ENCODE results near the gene ADORA2A. TPM values are rescaled to one million over a fixed set of nuclear protein-coding genes. Genes with fewer than 3 reads are reported as not detected.

Gene ADORA2A
- total RNA-seq, 3 donors from 2014 or later, result 44.6 to 57.1 (median 51.1) TPM

GRCh38 chr22:24408630-24409029 lies 18.8 kb upstream of the ADORA2A start:
- Mint-ChIP-seq H3K9me3 (no peaks in the 10 kb centered on the region), H3K4me1 (ENCODE audit: low read depth) (peaks cover 30% of the 10 kb centered on the region), H3K4me3 (no peak overlapping the region), H3K36me3 (ENCODE audit: insufficient read depth) (peaks cover 14% of the 10 kb centered on the region), H3K27me3 (ENCODE audit: low read depth) (no peaks in the 10 kb centered on the region)
- ATAC-seq (no peak), DNase-seq (no peak)

- peaks cover 30% of the 10 kb centered on the region for H3K4me1 Mint-ChIP-seq (ENCODE audit: low read depth)
- DNase-seq, result no peak
- peaks cover 5% of the 10 kb centered on the region for H3K36me3 Mint-ChIP-seq (ENCODE audit: insufficient read depth)
- no peak overlapping the region for H3K4me3 Mint-ChIP-seq
- no peaks in the 10 kb centered on the region for H3K27me3 Mint-ChIP-seq (ENCODE audit: low read depth)
- no peak for ATAC-seq
- no peaks in the 10 kb centered on the region for H3K9me3 Mint-ChIP-seq
Observed at GRCh38 chr22:24409707-24410106, 17.7 kb upstream of the ADORA2A start.

GRCh38 chr22:24410110-24410856 lies 17.1 kb upstream of the ADORA2A start:
- peak; percentile 72 to 73 for ATAC-seq
- H3K27me3 Mint-ChIP-seq (ENCODE audit: low read depth), result no peaks in the 10 kb centered on the region
- no peak for DNase-seq
- H3K4me1 Mint-ChIP-seq (ENCODE audit: low read depth), result peaks cover 30% of the 10 kb centered on the region
- peaks cover 6% of the 10 kb centered on the region for H3K36me3 Mint-ChIP-seq (ENCODE audit: insufficient read depth)
- no peak overlapping the region for H3K4me3 Mint-ChIP-seq
- H3K9me3 Mint-ChIP-seq, result no peaks in the 10 kb centered on the region

GRCh38 chr22:24411256-24412004 lies 16.0 kb upstream of the ADORA2A start:
- H3K36me3 Mint-ChIP-seq (ENCODE audit: insufficient read depth), result peaks cover 7% of the 10 kb centered on the region
- no peaks in the 10 kb centered on the region for H3K9me3 Mint-ChIP-seq
- DNase-seq, result no peak
- no peak for ATAC-seq
- no peak overlapping the region for H3K4me3 Mint-ChIP-seq
- H3K27me3 Mint-ChIP-seq (ENCODE audit: low read depth), result no peaks in the 10 kb centered on the region
- H3K4me1 Mint-ChIP-seq (ENCODE audit: low read depth), result peaks cover 25% of the 10 kb centered on the region

GRCh38 chr22:24412274-24412673 lies 15.1 kb upstream of the ADORA2A start:
- Mint-ChIP-seq H3K9me3 (no peaks in the 10 kb centered on the region), H3K4me3 (no peak overlapping the region), H3K36me3 (ENCODE audit: insufficient read depth) (peaks cover 7% of the 10 kb centered on the region), H3K4me1 (ENCODE audit: low read depth) (peaks cover 16% of the 10 kb centered on the region), H3K27me3 (ENCODE audit: low read depth) (no peaks in the 10 kb centered on the region)
- ATAC-seq (no peak), DNase-seq (no peak)

GRCh38 chr22:24413271-24413670 lies 14.1 kb upstream of the ADORA2A start:
- no peaks in the 10 kb centered on the region for H3K27me3 Mint-ChIP-seq (ENCODE audit: low read depth)
- peaks cover 7% of the 10 kb centered on the region for H3K36me3 Mint-ChIP-seq (ENCODE audit: insufficient read depth)
- no peaks in the 10 kb centered on the region for H3K9me3 Mint-ChIP-seq
- ATAC-seq, result no peak
- no peak overlapping the region for H3K4me3 Mint-ChIP-seq
- no peak for DNase-seq
- H3K4me1 Mint-ChIP-seq (ENCODE audit: low read depth), result peaks cover 9% of the 10 kb centered on the region

GRCh38 chr22:24413736-24414385 lies 13.5 kb upstream of the ADORA2A start:
- Mint-ChIP-seq H3K4me1 (ENCODE audit: low read depth) (peaks cover 9% of the 10 kb centered on the region), H3K27me3 (ENCODE audit: low read depth) (no peaks in the 10 kb centered on the region), H3K9me3 (no peaks in the 10 kb centered on the region), H3K36me3 (ENCODE audit: insufficient read depth) (peaks cover 7% of the 10 kb centered on the region), H3K4me3 (no peak overlapping the region)
- ATAC-seq, result no peak
- DNase-seq, result no peak

GRCh38 chr22:24414523-24414922 lies 12.9 kb upstream of the ADORA2A start:
- Mint-ChIP-seq H3K36me3 (ENCODE audit: insufficient read depth) (peaks cover 7% of the 10 kb centered on the region), H3K9me3 (no peaks in the 10 kb centered on the region), H3K4me3 (no peak overlapping the region), H3K4me1 (ENCODE audit: low read depth) (peaks cover 5% of the 10 kb centered on the region), H3K27me3 (ENCODE audit: low read depth) (no peaks in the 10 kb centered on the region)
- no peak for ATAC-seq
- DNase-seq, result no peak

- Mint-ChIP-seq H3K36me3 (ENCODE audit: insufficient read depth) (peaks cover 7% of the 10 kb centered on the region), H3K4me1 (ENCODE audit: low read depth) (peaks cover 3% of the 10 kb centered on the region), H3K4me3 (no peak overlapping the region), H3K9me3 (no peaks in the 10 kb centered on the region), H3K27me3 (ENCODE audit: low read depth) (no peaks in the 10 kb centered on the region)
- no peak for DNase-seq
- no peak for ATAC-seq
Observed at GRCh38 chr22:24414984-24415945, 12.1 kb upstream of the ADORA2A start.

- Mint-ChIP-seq H3K36me3 (ENCODE audit: insufficient read depth) (peaks cover 6% of the 10 kb centered on the region), H3K27me3 (ENCODE audit: low read depth) (no peaks in the 10 kb centered on the region), H3K9me3 (no peaks in the 10 kb centered on the region), H3K4me1 (ENCODE audit: low read depth) (no peaks in the 10 kb centered on the region), H3K4me3 (no peak overlapping the region)
- no peak for ATAC-seq
- no peak for DNase-seq
Observed at GRCh38 chr22:24416095-24416494, 11.3 kb upstream of the ADORA2A start.

- no peak for DNase-seq
- H3K4me3 Mint-ChIP-seq, result no peak overlapping the region
- H3K36me3 Mint-ChIP-seq (ENCODE audit: insufficient read depth), result peaks cover 6% of the 10 kb centered on the region
- no peaks in the 10 kb centered on the region for H3K4me1 Mint-ChIP-seq (ENCODE audit: low read depth)
- H3K27me3 Mint-ChIP-seq (ENCODE audit: low read depth), result no peaks in the 10 kb centered on the region
- ATAC-seq, result no peak
- no peaks in the 10 kb centered on the region for H3K9me3 Mint-ChIP-seq
Observed at GRCh38 chr22:24416611-24417010, 10.8 kb upstream of the ADORA2A start.

- ATAC-seq (no peak), DNase-seq (no peak)
- Mint-ChIP-seq H3K36me3 (ENCODE audit: insufficient read depth) (peaks cover 6% of the 10 kb centered on the region), H3K9me3 (no peaks in the 10 kb centered on the region), H3K27me3 (ENCODE audit: low read depth) (no peaks in the 10 kb centered on the region), H3K4me3 (no peak overlapping the region), H3K4me1 (ENCODE audit: low read depth) (no peaks in the 10 kb centered on the region)
Observed at GRCh38 chr22:24417200-24417599, 10.2 kb upstream of the ADORA2A start.

GRCh38 chr22:24417901-24418641 lies 9.3 kb upstream of the ADORA2A start:
- Mint-ChIP-seq H3K4me3 (no peak overlapping the region), H3K36me3 (ENCODE audit: insufficient read depth) (peaks cover 3% of the 10 kb centered on the region), H3K4me1 (ENCODE audit: low read depth) (no peaks in the 10 kb centered on the region), H3K27me3 (ENCODE audit: low read depth) (no peaks in the 10 kb centered on the region), H3K9me3 (no peaks in the 10 kb centered on the region)
- DNase-seq (no peak), ATAC-seq (no peak)

Measured in activated T-cell treated with anti-CD3 and anti-CD28 coated beads, Interleukin-2, amount 50 U/mL, for 4 hours (primary cell).